Measurements from ENCODE around the gene CSAD. TPM values are rescaled to one million over a fixed set of nuclear protein-coding genes. Genes with fewer than 3 reads are reported as not detected.

CSAD gene
- total RNA-seq, 1 donor from 2014 or later, result 30.7 TPM

DNA sequence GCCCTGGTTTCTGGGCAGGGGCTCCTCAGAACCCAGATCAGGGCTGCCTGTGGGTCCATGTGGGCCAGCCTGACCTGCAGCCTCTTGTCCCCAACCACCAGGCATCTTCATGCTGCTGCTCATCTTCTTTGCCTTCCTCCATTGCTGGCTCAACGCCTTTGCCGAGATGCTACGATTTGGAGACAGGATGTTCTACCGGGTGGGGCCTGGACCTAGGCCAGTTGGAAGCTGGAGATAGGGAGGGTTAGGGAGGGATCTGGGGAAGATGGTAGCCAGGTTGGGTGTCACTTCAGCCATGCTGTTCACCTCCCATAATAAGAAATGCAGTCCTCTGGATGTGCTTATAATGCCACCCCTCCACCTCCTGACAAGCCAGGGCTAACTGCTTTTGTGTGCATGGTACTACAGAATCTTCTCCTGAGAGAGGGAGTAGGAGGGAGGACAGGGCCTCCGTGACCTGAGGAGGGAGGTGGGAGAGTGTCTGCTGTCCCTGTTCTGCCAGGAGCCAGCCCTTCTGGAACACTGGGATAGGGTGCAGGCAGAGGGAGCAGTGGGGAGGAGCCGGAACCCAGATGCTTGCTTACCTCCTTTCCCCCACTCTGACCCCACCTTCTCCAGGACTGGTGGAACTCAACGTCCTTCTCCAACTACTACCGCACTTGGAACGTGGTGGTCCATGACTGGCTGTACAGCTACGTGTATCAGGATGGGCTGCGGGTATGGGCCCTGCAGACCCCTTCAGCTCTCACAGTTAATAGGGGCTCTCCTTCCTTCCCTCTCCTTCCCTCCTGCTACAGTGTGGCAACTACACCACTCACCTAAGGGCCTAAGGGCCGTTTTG is 59.8 kb downstream of the CSAD start:
- no peak overlapping the region for H3K27ac ChIP-seq
- no peaks in the 10 kb centered on the region for H3K9me3 ChIP-seq
- peaks cover 3 to 17% of the 10 kb centered on the region in 2 donors for H3K4me1 ChIP-seq

DNA sequence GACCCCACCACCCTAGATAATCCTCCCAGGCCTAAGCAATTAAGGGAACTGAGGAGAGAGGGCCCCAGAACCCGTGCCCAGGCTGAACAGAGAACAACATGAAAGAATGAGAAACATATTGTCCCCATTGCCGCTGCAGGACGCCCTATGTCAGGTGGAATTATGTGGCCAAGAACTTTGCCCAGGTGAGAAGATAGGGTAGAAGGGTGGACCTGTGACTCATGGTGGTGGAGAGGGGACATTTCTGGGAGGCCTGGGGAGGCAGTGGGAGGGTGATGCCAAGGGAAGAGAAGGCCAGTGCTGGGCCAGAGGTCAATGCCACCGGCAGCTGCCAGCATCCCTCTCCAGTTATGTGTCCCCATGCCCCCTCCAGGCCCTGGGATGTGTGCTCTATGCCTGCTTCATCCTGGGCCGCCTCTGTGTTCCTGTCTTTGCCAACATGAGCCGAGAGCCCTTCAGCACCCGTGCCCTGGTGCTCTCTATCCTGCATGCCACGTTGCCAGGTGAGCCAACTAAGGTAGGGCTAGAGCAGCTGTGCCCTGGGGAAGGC is 61.9 kb downstream of the CSAD start:
- H3K36me3 ChIP-seq, result no peaks in the 10 kb centered on the region
- no peak overlapping the region for H3K4me3 ChIP-seq
- no peak overlapping the region for H3K27ac ChIP-seq
- DNase-seq (ENCODE audit: low spot score in 2 of 2), result no peak
- intact Hi-C loops (cut with DNase I), result no loop called here
- H3K4me1 ChIP-seq, result peaks cover 6 to 28% of the 10 kb centered on the region in 2 donors
- TF ChIP-seq, protein P1, sequence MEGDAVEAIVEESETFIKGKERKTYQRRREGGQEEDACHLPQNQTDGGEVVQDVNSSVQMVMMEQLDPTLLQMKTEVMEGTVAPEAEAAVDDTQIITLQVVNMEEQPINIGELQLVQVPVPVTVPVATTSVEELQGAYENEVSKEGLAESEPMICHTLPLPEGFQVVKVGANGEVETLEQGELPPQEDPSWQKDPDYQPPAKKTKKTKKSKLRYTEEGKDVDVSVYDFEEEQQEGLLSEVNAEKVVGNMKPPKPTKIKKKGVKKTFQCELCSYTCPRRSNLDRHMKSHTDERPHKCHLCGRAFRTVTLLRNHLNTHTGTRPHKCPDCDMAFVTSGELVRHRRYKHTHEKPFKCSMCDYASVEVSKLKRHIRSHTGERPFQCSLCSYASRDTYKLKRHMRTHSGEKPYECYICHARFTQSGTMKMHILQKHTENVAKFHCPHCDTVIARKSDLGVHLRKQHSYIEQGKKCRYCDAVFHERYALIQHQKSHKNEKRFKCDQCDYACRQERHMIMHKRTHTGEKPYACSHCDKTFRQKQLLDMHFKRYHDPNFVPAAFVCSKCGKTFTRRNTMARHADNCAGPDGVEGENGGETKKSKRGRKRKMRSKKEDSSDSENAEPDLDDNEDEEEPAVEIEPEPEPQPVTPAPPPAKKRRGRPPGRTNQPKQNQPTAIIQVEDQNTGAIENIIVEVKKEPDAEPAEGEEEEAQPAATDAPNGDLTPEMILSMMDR (IDR thresholded peaks at IDR 0.05), result no peak
- H3K27me3 ChIP-seq, result no peaks in the 10 kb centered on the region
- no peaks in the 10 kb centered on the region for H3K9me3 ChIP-seq

More for the DNA sequence above, 59.8 kb downstream of the CSAD start:
- Histone ChIP-seq H3K36me3 (no peaks in the 10 kb centered on the region), H3K27me3 (no peaks in the 10 kb centered on the region), H3K4me3 (no peak overlapping the region)
- TF ChIP-seq, protein P1 (IDR thresholded peaks at IDR 0.05), result no peak
- intact Hi-C loops (cut with DNase I), result no loop called here
- no peak for DNase-seq (ENCODE audit: low spot score in 2 of 2)

- Histone ChIP-seq H3K4me1 (peaks cover 6 to 28% of the 10 kb centered on the region in 2 donors), H3K36me3 (no peaks in the 10 kb centered on the region), H3K27ac (peak overlapping the region; percentile 90 to 95), H3K4me3 (no peak overlapping the region), H3K9me3 (no peaks in the 10 kb centered on the region), H3K27me3 (no peaks in the 10 kb centered on the region)
- DNase-seq (ENCODE audit: low spot score in 2 of 2), result peak in 1 of 2 donors; percentile 83
- intact Hi-C loops (cut with DNase I), result loop anchor here (2.0 kb wide), 1 partner anchor 39 kb away; no protein-coding TSS in a partner anchor
- TF ChIP-seq, protein P1 (IDR thresholded peaks at IDR 0.05), result no peak
Observed at GRCh38 chr12:53115891-53116648, 64.7 kb downstream of the CSAD start.

GRCh38 chr12:53115112-53115890 is 65.4 kb downstream of the CSAD start:
- TF ChIP-seq, protein P1 (IDR thresholded peaks at IDR 0.05), result no peak
- Histone ChIP-seq H3K27ac (peak overlapping the region; percentile 90 to 95), H3K27me3 (no peaks in the 10 kb centered on the region), H3K4me3 (no peak overlapping the region), H3K9me3 (no peaks in the 10 kb centered on the region), H3K4me1 (peaks cover 6 to 28% of the 10 kb centered on the region in 2 donors), H3K36me3 (no peaks in the 10 kb centered on the region)
- intact Hi-C loops (cut with DNase I), result no loop called here
- DNase-seq (ENCODE audit: low spot score in 2 of 2), result no peak

GRCh38 chr12:53113951-53114350 is 66.8 kb downstream of the CSAD start:
- no peaks in the 10 kb centered on the region for H3K36me3 ChIP-seq
- intact Hi-C loops (cut with DNase I), result no loop called here
- no peak for DNase-seq (ENCODE audit: low spot score in 2 of 2)
- peak overlapping the region; percentile 90 to 95 for H3K27ac ChIP-seq
- no peak overlapping the region for H3K4me3 ChIP-seq
- TF ChIP-seq, protein P1 (IDR thresholded peaks at IDR 0.05), result no peak
- H3K27me3 ChIP-seq, result no peaks in the 10 kb centered on the region
- peaks cover 6 to 28% of the 10 kb centered on the region in 2 donors for H3K4me1 ChIP-seq
- no peaks in the 10 kb centered on the region for H3K9me3 ChIP-seq

Data from ascending aorta (tissue), 2 donors.